Suprapubic skin (tissue), 3 donors: ENCODE results near the gene HAPLN2.

Experiments
- POLR2A ChIP-seq, 2 donors: fragments of 450-650 bp; IDR thresholded peaks; one replicate each; pipeline ENCODE4 v1.6.1; 2017; ENCODE audit warnings: antibody characterized with exemption in 2 of 2, mild to moderate bottlenecking in 2 of 2, moderate library complexity in 2 of 2
- TF ChIP-seq, protein P1 (sequence below), 2 donors: fragments of 200-600 bp in 1 of 2; fragments of 450-650 bp in 1 of 2; sonication (generic) in 1 of 2; IDR thresholded peaks; one replicate each; pipeline ENCODE4 v1.5.1; 2016 to 2019; ENCODE audit warnings: antibody characterized with exemption in 2 of 2, mild to moderate bottlenecking in 1 of 2, moderate library complexity in 1 of 2

DNA sequence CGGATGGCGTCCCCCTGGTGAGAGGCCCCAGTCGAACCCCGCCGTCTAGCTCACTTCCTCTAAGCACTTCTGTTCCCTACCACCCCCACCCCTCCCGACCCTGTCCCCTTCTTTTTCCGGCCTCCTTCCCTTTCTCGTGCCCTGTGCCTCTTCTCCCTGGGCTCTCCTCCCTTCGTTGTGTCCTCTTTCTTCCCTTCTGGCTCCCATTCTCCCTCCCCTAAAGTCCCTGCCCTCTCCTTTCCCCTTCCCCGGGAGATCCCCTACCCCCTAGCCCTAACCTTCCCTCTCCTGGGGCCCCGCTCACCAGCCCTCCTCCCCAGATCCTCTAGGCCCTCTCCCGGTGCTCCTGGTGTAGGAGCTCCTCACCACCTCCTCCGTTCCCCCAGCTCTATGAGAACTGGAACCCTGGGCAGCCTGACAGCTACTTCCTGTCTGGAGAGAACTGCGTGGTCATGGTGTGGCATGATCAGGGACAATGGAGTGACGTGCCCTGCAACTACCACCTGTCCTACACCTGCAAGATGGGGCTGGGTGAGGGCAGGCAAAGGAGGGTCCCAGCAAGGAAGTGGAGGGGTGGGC, 38.6 kb downstream of the HAPLN2 start:
- TF ChIP-seq POLR2A (IDR thresholded peaks at IDR 0.05): no peak
- TF ChIP-seq, protein P1, sequence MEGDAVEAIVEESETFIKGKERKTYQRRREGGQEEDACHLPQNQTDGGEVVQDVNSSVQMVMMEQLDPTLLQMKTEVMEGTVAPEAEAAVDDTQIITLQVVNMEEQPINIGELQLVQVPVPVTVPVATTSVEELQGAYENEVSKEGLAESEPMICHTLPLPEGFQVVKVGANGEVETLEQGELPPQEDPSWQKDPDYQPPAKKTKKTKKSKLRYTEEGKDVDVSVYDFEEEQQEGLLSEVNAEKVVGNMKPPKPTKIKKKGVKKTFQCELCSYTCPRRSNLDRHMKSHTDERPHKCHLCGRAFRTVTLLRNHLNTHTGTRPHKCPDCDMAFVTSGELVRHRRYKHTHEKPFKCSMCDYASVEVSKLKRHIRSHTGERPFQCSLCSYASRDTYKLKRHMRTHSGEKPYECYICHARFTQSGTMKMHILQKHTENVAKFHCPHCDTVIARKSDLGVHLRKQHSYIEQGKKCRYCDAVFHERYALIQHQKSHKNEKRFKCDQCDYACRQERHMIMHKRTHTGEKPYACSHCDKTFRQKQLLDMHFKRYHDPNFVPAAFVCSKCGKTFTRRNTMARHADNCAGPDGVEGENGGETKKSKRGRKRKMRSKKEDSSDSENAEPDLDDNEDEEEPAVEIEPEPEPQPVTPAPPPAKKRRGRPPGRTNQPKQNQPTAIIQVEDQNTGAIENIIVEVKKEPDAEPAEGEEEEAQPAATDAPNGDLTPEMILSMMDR (IDR thresholded peaks at IDR 0.05): no peak
